Neural crest cell (in vitro differentiated cells): ENCODE data around the gene S100Z. TPM values are rescaled to one million over a fixed set of nuclear protein-coding genes. Genes with fewer than 3 reads are reported as not detected.

Source experiments
- DNase-seq: peaks from one replicate; pipeline ENCODE4 v3.0.0; 2021; ENCODE audit warnings: low read depth, mixed read lengths, low spot score
- H3K27ac Mint-ChIP-seq: one replicate; pipeline ENCODE4 v1.8.0; 2021; ENCODE audit warnings: mild to moderate bottlenecking, mixed read lengths; ENCODE audit not compliant: unreplicated experiment
- H3K27me3 Mint-ChIP-seq: 2 replicates; pipeline ENCODE4 v1.8.0; 2021; ENCODE audit warnings: low read depth, mild to moderate bottlenecking, mixed read lengths
- H3K36me3 Mint-ChIP-seq: 2 replicates; pipeline ENCODE4 v1.8.0; 2021; ENCODE audit warnings: low read depth, mild to moderate bottlenecking, mixed read lengths
- H3K4me1 Mint-ChIP-seq: 2 replicates; pipeline ENCODE4 v1.8.0; 2021; ENCODE audit warnings: mixed read lengths
- H3K4me3 Mint-ChIP-seq: one replicate; pipeline ENCODE4 v1.8.0; 2021; ENCODE audit warnings: mild to moderate bottlenecking, mixed read lengths
- H3K9me3 Mint-ChIP-seq: 2 replicates; pipeline ENCODE4 v1.8.0; 2021; ENCODE audit warnings: mixed read lengths
- total RNA-seq: library from RNA; stranded (reverse); gene quantifications from 2 replicates; pipeline ENCODE4 v1.2.1, GENCODE V29; 2021
- TF ChIP-seq, protein P1 (sequence below): fragments of 200-600 bp; sonication (generic); conservative IDR thresholded peaks from 2 replicates; pipeline ENCODE4 v1.5.0; 2021; ENCODE audit warnings: antibody characterized with exemption, mild to moderate bottlenecking

S100Z gene
- total RNA-seq, 1 donor from 2014 or later, result not detected

DNA sequence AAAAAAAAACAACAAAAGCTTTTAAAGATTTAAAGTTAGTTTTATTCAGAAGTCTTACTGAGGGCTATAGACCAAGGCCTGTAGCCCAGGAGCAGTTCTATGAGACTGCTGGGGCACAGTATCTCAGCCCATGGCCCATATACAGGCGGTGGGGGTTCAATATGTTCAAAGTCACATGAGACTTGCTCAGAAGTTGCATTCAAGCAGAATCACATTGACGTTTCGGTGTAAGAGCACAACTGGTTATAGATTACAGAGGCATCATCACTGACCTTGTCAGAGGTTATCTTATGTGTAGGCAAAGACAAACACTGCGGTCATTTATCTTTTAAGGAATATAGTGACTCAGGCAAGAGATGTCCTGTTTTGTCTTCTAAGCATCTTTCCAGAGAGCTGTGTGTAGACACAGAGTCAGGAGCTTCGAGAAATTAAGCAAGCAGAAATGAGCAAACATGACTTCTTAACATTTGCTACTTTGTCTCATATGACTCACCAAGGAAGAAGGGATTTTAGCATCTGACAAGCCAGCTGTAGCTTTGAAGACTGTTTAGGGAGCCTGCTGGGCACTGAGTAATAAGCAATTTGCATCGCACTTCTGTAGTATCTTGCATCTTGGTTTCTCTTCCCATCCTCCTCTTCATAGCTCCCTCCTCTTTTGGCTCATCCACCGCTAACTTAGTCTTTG is 43.9 kb upstream of the S100Z start:
- no peak overlapping the region for H3K27ac Mint-ChIP-seq
- peaks cover 24% of the 10 kb centered on the region for H3K4me1 Mint-ChIP-seq
- peaks cover 15% of the 10 kb centered on the region for H3K27me3 Mint-ChIP-seq
- TF ChIP-seq, protein P1, sequence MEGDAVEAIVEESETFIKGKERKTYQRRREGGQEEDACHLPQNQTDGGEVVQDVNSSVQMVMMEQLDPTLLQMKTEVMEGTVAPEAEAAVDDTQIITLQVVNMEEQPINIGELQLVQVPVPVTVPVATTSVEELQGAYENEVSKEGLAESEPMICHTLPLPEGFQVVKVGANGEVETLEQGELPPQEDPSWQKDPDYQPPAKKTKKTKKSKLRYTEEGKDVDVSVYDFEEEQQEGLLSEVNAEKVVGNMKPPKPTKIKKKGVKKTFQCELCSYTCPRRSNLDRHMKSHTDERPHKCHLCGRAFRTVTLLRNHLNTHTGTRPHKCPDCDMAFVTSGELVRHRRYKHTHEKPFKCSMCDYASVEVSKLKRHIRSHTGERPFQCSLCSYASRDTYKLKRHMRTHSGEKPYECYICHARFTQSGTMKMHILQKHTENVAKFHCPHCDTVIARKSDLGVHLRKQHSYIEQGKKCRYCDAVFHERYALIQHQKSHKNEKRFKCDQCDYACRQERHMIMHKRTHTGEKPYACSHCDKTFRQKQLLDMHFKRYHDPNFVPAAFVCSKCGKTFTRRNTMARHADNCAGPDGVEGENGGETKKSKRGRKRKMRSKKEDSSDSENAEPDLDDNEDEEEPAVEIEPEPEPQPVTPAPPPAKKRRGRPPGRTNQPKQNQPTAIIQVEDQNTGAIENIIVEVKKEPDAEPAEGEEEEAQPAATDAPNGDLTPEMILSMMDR, result no peak
- DNase-seq, result no peak
- no peak overlapping the region for H3K4me3 Mint-ChIP-seq
- peaks cover 4% of the 10 kb centered on the region for H3K9me3 Mint-ChIP-seq
- H3K36me3 Mint-ChIP-seq, result peaks cover 4% of the 10 kb centered on the region

DNA sequence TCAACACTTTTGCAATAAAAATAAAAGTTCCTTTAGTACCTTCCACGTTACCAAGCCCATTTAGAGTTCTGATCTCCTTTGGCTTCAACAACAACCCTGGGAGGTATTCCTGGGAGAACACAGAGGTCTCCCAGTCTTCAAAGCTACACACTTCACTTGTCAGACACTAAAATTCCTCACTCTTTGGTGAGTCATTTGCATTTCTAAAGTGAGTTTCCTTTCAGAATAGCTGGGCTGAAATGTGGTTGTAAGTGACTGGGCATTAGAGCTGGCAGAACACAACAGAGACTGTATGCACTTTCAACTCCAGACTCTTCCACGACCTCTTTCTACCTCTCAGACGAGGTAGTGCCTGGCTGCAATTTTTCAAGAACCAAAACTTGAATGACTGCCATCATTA is 42.5 kb upstream of the S100Z start:
- no peak for DNase-seq
- TF ChIP-seq, protein P1, result no peak
- Mint-ChIP-seq H3K27me3 (peaks cover 15% of the 10 kb centered on the region), H3K36me3 (peaks cover 8% of the 10 kb centered on the region), H3K27ac (no peak overlapping the region), H3K4me1 (peaks cover 24% of the 10 kb centered on the region), H3K4me3 (peak overlapping the region; percentile 50), H3K9me3 (peaks cover 4% of the 10 kb centered on the region)

GRCh38 chr5:76808141-76808691 is 41.6 kb upstream of the S100Z start:
- Mint-ChIP-seq H3K27ac (peak overlapping the region; percentile 94), H3K4me3 (peak overlapping the region; percentile 50), H3K4me1 (peaks cover 24% of the 10 kb centered on the region)

GRCh38 chr5:76809141-76809540 is 40.7 kb upstream of the S100Z start:
- Mint-ChIP-seq H3K9me3 (peaks cover 4% of the 10 kb centered on the region), H3K4me3 (no peak overlapping the region), H3K27ac (no peak overlapping the region), H3K27me3 (peaks cover 13% of the 10 kb centered on the region), H3K4me1 (peaks cover 24% of the 10 kb centered on the region), H3K36me3 (peaks cover 8% of the 10 kb centered on the region)
- TF ChIP-seq, protein P1, result no peak
- no peak for DNase-seq

More at GRCh38 chr5:76808141-76808691, 41.6 kb upstream of the S100Z start:
- TF ChIP-seq, protein P1, result no peak
- no peak for DNase-seq
- peaks cover 4% of the 10 kb centered on the region for H3K9me3 Mint-ChIP-seq
- peaks cover 14% of the 10 kb centered on the region for H3K27me3 Mint-ChIP-seq
- H3K36me3 Mint-ChIP-seq, result peaks cover 8% of the 10 kb centered on the region

DNA sequence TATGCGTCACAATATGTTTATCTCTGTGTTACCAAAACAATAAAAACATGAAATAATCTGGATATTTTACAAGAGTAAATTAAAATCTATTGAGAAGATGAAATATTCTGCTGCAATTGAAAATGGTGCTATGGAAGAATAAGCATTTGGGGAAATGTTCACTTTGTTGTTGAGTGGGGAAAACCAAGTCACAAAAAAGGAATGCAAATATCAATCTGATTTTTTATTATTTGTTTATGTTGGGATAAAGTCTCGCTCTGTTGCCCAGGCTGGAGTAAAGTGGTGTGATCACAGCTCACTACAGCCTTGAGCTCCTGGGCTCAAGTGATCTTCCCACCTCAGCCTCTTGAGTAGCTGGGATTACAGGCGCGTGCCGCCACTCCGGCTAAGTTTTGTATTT is 39.6 kb upstream of the S100Z start:
- peaks cover 17% of the 10 kb centered on the region for H3K27me3 Mint-ChIP-seq
- no peak for DNase-seq
- TF ChIP-seq, protein P1, result no peak
- no peak overlapping the region for H3K27ac Mint-ChIP-seq
- peaks cover 4% of the 10 kb centered on the region for H3K9me3 Mint-ChIP-seq
- peaks cover 8% of the 10 kb centered on the region for H3K36me3 Mint-ChIP-seq
- no peak overlapping the region for H3K4me3 Mint-ChIP-seq
- H3K4me1 Mint-ChIP-seq, result peaks cover 24% of the 10 kb centered on the region
